ENCODE data around the gene MAPK11.

Gene MAPK11

DNA sequence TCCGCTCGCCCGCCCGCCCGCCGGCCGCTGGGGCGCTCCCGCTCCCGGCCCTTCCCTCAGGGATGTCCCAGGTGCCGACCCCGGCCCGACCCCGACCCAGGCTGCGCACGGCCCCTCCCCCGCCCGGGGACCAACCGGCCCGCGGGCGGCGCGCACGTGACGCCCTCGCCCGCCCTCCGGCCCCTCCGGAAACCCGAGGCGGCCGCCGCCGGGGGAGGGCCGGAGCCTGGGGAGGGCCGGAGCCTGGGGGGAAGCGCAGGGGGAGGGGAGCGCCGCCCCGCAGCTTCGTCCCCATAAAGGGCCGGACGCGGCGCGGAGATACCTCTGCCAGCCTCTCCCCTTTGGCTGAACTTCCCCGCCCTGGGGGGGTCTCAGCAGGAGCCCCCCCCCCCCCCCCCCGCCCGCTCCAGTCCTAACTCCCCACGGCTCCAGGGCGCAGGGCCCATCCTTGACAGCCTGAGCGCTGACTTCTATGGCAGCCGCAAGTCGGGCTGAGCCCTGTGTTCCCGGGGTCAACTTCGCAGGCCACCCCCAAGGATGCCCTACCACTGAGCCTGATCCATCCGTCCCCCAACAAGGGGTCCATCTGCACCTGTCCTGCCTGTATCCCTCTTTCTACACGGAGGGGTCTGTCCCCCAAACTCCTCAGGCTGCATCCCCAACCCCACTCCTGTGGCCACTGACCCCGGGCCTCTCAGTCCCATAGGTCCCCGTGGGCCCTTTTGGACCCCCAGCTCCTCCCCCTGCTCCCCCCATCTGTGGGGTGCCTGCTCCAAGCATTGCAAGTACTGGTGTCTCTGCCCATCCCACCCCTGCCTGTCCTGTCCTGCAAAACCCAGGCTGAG lies 8.3 kb downstream of the MAPK11 start, which contains the start of gene MAPK12:
TSS of gene MAPK12 (minus strand) at position 69 of the 845 bp plus-strand sequence. CDS start 174 bp downstream, outside the sequence.
- Histone ChIP-seq H3K9me3 (replicated peaks in 1 of 11) (peaks cover 0 to 4% (median 0%) of the 10 kb centered on the region in 11 experiments; a peak in 3 of 22 replicates), H3K27me3 (no peaks in the 10 kb centered on the region), H3K4me2 (peak within 1 kb of the TSS; percentile 92 to 99 (median 97)), H3K9ac (peak within 1 kb of the TSS; percentile 76 to 86 (median 84)), H3K4me3 (peak within 1 kb of the TSS; percentile 71 to 80 (median 76)), H3K36me3 (peaks cover 4 to 38% (median 19%) of the 10 kb centered on the region in 11 experiments; a peak in 20 of 22 replicates), H4K20me1 (peaks cover 10 to 47% (median 29%) of the 10 kb centered on the region in 11 experiments; a peak in 18 of 22 replicates), H3K27ac (peak within 1 kb of the TSS; percentile 46 to 83 (median 75); a peak in 21 of 22 replicates), H3K4me1 (peaks cover 36 to 62% (median 45%) of the 10 kb centered on the region in 10 experiments)
- no peak for TF ChIP-seq Cebpa-rat (IDR thresholded peaks at IDR 0.05)

DNA sequence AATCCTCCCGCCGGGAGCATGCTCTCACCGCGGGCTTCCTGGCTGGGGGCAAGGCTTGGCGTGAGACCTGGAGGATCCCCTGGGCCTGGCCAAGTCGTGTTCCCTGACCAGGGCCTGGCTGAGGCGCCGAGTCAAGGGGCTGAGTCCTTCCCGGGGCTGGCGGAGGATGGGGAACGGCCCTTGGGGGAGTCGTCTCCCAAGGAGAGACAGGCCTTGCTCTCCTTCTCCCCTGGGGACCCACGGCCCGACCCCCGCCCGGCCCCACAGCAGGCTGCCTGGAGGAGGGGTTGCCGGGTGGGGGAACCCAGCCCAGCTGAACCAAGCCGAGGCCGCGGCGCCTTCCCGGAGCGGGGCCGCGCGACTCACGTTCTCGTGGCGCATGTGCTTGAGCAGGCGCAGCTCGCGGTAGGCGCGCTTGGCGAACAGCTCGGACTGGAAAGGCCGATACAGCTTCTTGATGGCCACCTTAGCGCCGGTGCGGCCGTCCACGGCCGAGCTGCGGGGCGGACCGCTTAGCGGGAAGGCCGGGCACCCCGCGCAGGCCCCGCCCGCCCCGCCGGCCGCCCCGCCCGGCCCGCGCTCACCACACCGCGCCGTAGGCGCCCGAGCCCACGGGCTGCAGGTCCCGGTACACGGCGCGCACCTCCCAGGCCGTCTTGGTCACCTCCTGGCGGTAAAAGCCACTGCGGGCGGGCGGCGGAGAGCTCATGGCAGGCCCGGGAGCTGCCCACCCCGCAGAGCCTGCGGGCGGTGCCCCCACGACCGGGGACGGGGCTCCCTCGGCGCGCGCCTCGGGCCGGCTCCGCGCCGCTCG lies 9.2 kb downstream of the MAPK11 start:
- Histone ChIP-seq H3K27ac (peak overlapping the region; percentile 46 to 83 (median 75); a peak in 21 of 22 replicates), H3K9me3 (replicated peaks in 1 of 11) (no peaks in the 10 kb centered on the region), H3K9ac (peak overlapping the region; percentile 76 to 86 (median 84)), H3K4me3 (peak overlapping the region; percentile 71 to 80 (median 76)), H3K36me3 (peaks cover 12 to 43% (median 24%) of the 10 kb centered on the region in 11 experiments; a peak in 19 of 22 replicates), H3K27me3 (no peaks in the 10 kb centered on the region), H3K4me2 (peak overlapping the region; percentile 92 to 99 (median 97)), H3K4me1 (peaks cover 36 to 57% (median 45%) of the 10 kb centered on the region in 10 experiments), H4K20me1 (peaks cover 10 to 55% (median 37%) of the 10 kb centered on the region in 11 experiments; a peak in 18 of 22 replicates)
- TF ChIP-seq Cebpa-rat (IDR thresholded peaks at IDR 0.05): no peak

DNA sequence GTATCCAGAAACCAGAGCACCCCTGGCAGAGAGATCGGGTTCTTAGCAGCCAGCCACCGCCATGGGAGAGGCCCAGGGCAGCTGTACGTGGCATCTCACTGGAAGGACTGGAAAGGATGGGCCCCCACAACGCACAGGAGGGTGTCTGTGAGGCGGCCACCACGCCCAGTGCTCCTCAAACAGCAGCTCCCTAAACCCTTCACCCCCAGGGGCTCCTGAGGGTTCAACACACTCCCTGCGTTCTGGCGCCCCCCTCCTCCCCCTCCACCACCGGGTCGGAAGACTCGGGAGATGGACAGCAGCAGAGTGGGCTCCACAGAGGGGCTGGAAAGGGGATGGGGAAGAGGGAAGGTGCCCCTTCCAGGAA lies 9.8 kb downstream of the MAPK11 start:
- Histone ChIP-seq H3K27ac (peak overlapping the region; percentile 46 to 83 (median 75); a peak in 21 of 22 replicates), H3K9ac (peak overlapping the region; percentile 76 to 86 (median 84)), H3K4me1 (peaks cover 33 to 54% (median 43%) of the 10 kb centered on the region in 10 experiments), H3K4me2 (peak overlapping the region; percentile 92 to 99 (median 97)), H3K4me3 (peak overlapping the region; percentile 71 to 80 (median 76)), H3K36me3 (peaks cover 12 to 49% (median 29%) of the 10 kb centered on the region in 11 experiments; a peak in 20 of 22 replicates), H3K9me3 (replicated peaks in 1 of 11) (no peaks in the 10 kb centered on the region), H3K27me3 (no peaks in the 10 kb centered on the region), H4K20me1 (peaks cover 10 to 61% (median 38%) of the 10 kb centered on the region in 11 experiments; a peak in 18 of 22 replicates)
- TF ChIP-seq Cebpa-rat (IDR thresholded peaks at IDR 0.05): no peak

DNA sequence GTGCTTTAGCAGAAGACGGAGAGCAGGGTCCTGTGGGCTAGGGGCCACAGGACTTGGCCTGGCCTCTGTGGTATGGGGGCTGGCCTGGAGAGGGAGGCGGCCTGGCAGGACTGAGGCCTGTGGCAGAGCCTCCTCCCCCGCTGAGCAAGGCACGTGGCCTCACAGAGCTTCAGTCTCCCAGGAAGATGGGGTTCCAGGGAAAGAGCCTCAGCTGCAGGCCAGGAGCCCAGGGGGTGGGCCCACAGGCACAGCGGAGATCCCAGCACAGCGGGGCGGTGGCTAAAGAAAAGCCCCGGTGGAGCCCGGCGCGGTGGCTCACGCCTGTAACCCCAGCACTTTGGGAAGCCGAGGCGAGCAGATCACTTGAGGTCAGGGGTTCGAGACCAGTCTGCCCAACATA lies 10.9 kb downstream of the MAPK11 start:
- peak overlapping the region in 6 of 11 experiments; percentile 8 to 57 (median 38); a peak in 3 of 22 replicates for H3K9ac ChIP-seq
- H3K4me2 ChIP-seq: peak overlapping the region in 8 of 11 experiments; percentile 11 to 59 (median 32); a peak in 12 of 22 replicates
- peaks cover 12 to 52% (median 35%) of the 10 kb centered on the region in 11 experiments; a peak in 20 of 22 replicates for H3K36me3 ChIP-seq
- H3K27ac ChIP-seq: no peak overlapping the region
- TF ChIP-seq Cebpa-rat (IDR thresholded peaks at IDR 0.05): no peak
- no peak overlapping the region for H3K4me3 ChIP-seq
- no peaks in the 10 kb centered on the region for H3K9me3 ChIP-seq (replicated peaks in 1 of 11)
- H4K20me1 ChIP-seq: peaks cover 10 to 64% (median 38%) of the 10 kb centered on the region in 11 experiments; a peak in 18 of 22 replicates
- no peaks in the 10 kb centered on the region for H3K27me3 ChIP-seq
- peaks cover 29 to 43% (median 36%) of the 10 kb centered on the region in 10 experiments for H3K4me1 ChIP-seq

DNA sequence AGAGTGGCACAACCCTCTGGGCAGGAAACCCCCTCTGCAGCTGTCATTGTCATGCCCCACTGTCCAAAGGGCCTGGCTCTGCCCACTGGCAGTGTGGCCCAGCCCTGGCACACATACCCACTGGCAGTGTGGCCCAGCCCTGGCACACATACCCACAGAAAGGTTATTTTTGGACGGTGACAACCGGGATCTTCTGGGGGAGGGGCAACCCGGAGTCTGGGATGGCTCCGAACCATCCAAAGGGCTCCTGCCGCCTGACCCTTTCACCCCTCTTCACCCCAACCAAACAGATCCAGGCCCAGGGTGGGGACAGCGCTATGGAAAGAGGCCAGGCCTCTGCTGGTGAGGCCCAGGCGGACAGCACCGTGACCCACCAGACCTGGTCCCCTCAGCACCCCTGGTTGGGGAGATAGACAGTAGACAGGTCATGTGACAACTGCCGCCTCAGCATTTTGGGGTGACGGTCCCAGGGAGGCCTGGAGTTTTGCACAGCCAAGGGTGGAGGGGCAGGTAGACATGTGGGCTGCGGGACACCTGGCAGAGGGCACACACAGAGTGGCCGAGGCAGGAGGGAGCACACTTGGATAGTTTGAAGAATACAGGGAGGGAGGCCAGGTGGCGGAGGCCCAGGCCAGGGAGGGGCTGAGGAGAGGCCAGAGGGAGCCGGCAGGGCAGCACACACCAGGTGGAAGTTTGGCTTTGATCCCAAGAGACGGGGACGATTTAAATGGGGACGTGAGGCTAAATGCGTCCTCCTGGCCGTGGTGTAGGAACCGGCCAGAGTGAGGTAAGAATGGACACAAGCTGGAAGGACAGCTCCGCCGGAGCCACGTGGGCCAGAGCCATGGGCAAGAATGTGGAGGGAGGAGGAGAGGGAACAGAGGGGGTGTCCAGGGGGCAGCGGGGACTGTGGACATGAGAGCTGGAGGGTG lies 11.6 kb downstream of the MAPK11 start:
- H3K27me3 ChIP-seq: no peaks in the 10 kb centered on the region

DNA sequence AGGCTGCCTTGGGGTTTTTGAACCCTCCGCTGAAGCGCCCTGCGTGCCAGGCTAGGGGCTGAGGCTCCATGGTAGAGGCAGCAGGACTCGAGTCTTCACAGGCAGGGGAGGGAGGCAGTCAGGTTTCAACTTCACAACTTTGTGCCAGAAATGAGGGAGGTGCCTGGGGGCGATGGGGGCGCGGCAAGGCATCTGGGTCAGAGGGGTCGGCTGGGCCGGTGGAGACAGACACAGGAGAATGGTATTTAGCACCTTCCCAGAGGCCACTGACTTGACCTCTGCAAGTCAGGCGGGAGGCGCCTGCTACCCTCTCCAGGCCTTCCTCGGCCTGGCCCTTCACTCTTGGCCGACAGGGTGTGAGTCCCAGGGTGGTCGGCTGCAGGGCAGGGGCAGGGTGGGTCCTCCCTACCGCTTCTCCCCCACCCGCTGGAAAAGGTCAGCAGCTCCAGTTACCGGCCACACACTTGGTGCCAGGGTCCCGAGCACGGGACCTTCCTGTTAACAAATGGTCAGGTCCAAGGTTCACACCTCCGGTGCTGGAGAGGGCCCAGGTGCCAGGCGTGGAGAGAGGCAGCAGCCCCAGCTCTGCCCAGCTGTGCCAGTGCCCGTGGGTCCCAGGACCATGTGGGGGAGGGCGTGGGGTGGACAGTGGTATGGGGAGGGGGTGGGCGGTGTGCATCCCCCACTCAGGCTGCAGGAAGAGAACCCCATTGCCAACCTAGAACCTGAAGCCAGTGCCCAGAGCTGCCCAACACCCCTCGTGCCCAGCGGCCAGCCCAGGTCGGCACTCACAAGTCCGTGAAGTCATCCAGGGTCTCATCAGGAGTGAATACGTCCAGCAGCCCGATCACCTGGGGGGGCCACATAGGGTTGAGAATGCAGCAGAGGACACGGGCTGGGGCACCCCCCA lies 12.5 kb downstream of the MAPK11 start:
- TF ChIP-seq Cebpa-rat (IDR thresholded peaks at IDR 0.05): no peak
- Histone ChIP-seq H3K27ac (no peak overlapping the region), H3K36me3 (peaks cover 12 to 66% (median 42%) of the 10 kb centered on the region in 11 experiments; a peak in 20 of 22 replicates), H3K4me3 (no peak overlapping the region), H4K20me1 (peaks cover 10 to 77% (median 41%) of the 10 kb centered on the region in 11 experiments; a peak in 21 of 22 replicates), H3K9ac (peak overlapping the region in 3 of 11 experiments; percentile 41 to 46 (median 44); a peak in 2 of 22 replicates), H3K4me2 (no peak overlapping the region), H3K4me1 (peaks cover 19 to 36% (median 26%) of the 10 kb centered on the region in 10 experiments), H3K9me3 (replicated peaks in 1 of 11) (no peaks in the 10 kb centered on the region), H3K27me3 (no peaks in the 10 kb centered on the region)

More for the DNA sequence above, 11.6 kb downstream of the MAPK11 start:
- H3K4me2 ChIP-seq: peak overlapping the region in 8 of 11 experiments; percentile 11 to 59 (median 32); a peak in 10 of 22 replicates
- peaks cover 27 to 41% (median 35%) of the 10 kb centered on the region in 10 experiments for H3K4me1 ChIP-seq
- H3K27ac ChIP-seq: no peak overlapping the region
- peak overlapping the region in 7 of 11 experiments; percentile 8 to 57 (median 41); a peak in 5 of 22 replicates for H3K9ac ChIP-seq
- H3K4me3 ChIP-seq: no peak overlapping the region
- peaks cover 10 to 70% (median 38%) of the 10 kb centered on the region in 11 experiments; a peak in 18 of 22 replicates for H4K20me1 ChIP-seq
- no peak for TF ChIP-seq Cebpa-rat (IDR thresholded peaks at IDR 0.05)
- H3K36me3 ChIP-seq: peaks cover 12 to 58% (median 36%) of the 10 kb centered on the region in 11 experiments; a peak in 20 of 22 replicates
- H3K9me3 ChIP-seq (replicated peaks in 1 of 11): no peaks in the 10 kb centered on the region

DNA sequence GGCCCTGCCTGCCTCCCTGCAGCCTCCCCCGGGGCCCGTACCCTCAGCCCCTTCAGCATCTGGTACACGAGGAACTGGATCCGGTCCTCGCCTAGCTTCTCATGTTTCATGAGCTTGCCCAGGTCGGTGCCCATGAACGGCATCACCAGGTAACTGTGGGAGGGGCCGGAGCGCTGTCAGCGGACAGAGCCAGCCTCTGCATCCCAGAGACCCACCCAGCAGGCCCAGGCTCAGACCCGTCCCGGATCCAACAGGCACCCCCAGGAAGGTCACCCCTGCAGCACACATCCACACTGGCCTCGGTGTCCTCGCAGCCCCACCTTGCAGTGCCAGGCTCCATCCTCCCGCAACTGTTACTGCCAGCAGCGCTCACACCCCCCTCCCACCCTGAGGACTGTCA lies 13.1 kb downstream of the MAPK11 start:
- H3K36me3 ChIP-seq: peaks cover 12 to 68% (median 44%) of the 10 kb centered on the region in 11 experiments; a peak in 20 of 22 replicates
- H3K27me3 ChIP-seq: no peaks in the 10 kb centered on the region
- no peak overlapping the region for H3K9ac ChIP-seq
- H4K20me1 ChIP-seq: peaks cover 10 to 84% (median 48%) of the 10 kb centered on the region in 11 experiments; a peak in 21 of 22 replicates
- peaks cover 13 to 36% (median 21%) of the 10 kb centered on the region in 10 experiments for H3K4me1 ChIP-seq
- H3K27ac ChIP-seq: no peak overlapping the region
- H3K9me3 ChIP-seq (replicated peaks in 1 of 11): no peaks in the 10 kb centered on the region
- H3K4me3 ChIP-seq: no peak overlapping the region
- H3K4me2 ChIP-seq: no peak overlapping the region
- TF ChIP-seq Cebpa-rat (IDR thresholded peaks at IDR 0.05): no peak

Measured in BLaER1 treated with 17β-estradiol and CSF1 and Interleukin-3, amounts not matched to agents 10 nM and 100 nM (cell line).